ENCODE results near the gene RAPGEF2.

The RAPGEF2 gene

DNA sequence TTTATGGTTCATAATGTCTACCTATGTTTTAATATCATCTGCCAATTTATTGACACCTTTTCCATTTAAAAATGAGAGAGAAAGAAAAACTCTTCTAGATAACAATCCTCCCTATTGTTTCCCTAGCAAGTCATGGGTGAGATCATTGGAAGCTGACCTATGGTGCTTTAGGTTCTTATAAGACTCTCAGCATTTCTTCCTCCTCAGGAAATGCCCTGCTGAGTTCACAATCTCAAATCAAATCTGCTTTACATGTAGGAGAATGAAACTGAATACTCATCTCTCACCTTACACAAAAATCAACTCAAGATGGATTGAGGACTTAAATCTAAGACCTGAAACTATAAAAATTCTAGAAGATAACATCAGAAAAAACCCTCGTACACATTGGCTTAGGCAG, 267.4 kb downstream of the RAPGEF2 start (continued):
- TF ChIP-seq, protein P1, sequence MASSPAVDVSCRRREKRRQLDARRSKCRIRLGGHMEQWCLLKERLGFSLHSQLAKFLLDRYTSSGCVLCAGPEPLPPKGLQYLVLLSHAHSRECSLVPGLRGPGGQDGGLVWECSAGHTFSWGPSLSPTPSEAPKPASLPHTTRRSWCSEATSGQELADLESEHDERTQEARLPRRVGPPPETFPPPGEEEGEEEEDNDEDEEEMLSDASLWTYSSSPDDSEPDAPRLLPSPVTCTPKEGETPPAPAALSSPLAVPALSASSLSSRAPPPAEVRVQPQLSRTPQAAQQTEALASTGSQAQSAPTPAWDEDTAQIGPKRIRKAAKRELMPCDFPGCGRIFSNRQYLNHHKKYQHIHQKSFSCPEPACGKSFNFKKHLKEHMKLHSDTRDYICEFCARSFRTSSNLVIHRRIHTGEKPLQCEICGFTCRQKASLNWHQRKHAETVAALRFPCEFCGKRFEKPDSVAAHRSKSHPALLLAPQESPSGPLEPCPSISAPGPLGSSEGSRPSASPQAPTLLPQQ (tag by site-specific recombination; IDR thresholded peaks at IDR 0.05): no peak
- TF ChIP-seq OVOL3 (tag by site-specific recombination; IDR thresholded peaks at IDR 0.05): no peak

GRCh38 chr4:159374749-159375530, 272.1 kb downstream of the RAPGEF2 start:
- H3K36me3 ChIP-seq (ENCODE audit: control insufficient read depth in 2 of 2, insufficient read depth in 1 of 2, low read length in 2 of 2): no peaks in the 10 kb centered on the region
- TF ChIP-seq ZNF426 (tag by site-specific recombination; IDR thresholded peaks at IDR 0.05) (no peak), ZNF16 (tag by site-specific recombination; IDR thresholded peaks at IDR 0.05; ENCODE audit: low read depth) (no peak), ZNF629 (tag by site-specific recombination; IDR thresholded peaks at IDR 0.05) (no peak), ZFP41 (tag by site-specific recombination; IDR thresholded peaks at IDR 0.05; ENCODE audit: borderline replicate concordance) (no peak), YY1 (tag by site-specific recombination; IDR thresholded peaks at IDR 0.05) (no peak), ZNF449 (tag by site-specific recombination; IDR thresholded peaks at IDR 0.05) (no peak), REPIN1 (tag by site-specific recombination; IDR thresholded peaks at IDR 0.05; ENCODE audit: low read depth) (no peak), ZNF792 (tag by site-specific recombination; IDR thresholded peaks at IDR 0.05) (no peak), ZNF239 (tag by site-specific recombination; IDR thresholded peaks at IDR 0.05) (no peak), ZNF248 (tag by site-specific recombination; IDR thresholded peaks at IDR 0.05) (no peak), ZBTB20 (tag by site-specific recombination; IDR thresholded peaks at IDR 0.05) (no peak), ZNF121 (tag by site-specific recombination; IDR thresholded peaks at IDR 0.05) (no peak), HOXA7 (CRISPR knock-in tag; IDR thresholded peaks at IDR 0.05; ENCODE audit: borderline replicate concordance) (no peak)
- TF ChIP-seq, protein P2, sequence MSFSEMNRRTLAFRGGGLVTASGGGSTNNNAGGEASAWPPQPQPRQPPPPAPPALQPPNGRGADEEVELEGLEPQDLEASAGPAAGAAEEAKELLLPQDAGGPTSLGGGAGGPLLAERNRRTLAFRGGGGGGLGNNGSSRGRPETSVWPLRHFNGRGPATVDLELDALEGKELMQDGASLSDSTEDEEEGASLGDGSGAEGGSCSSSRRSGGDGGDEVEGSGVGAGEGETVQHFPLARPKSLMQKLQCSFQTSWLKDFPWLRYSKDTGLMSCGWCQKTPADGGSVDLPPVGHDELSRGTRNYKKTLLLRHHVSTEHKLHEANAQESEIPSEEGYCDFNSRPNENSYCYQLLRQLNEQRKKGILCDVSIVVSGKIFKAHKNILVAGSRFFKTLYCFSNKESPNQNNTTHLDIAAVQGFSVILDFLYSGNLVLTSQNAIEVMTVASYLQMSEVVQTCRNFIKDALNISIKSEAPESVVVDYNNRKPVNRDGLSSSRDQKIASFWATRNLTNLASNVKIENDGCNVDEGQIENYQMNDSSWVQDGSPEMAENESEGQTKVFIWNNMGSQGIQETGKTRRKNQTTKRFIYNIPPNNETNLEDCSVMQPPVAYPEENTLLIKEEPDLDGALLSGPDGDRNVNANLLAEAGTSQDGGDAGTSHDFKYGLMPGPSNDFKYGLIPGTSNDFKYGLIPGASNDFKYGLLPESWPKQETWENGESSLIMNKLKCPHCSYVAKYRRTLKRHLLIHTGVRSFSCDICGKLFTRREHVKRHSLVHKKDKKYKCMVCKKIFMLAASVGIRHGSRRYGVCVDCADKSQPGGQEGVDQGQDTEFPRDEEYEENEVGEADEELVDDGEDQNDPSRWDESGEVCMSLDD (tag by site-specific recombination; IDR thresholded peaks at IDR 0.05): no peak
- TF ChIP-seq, protein P3, sequence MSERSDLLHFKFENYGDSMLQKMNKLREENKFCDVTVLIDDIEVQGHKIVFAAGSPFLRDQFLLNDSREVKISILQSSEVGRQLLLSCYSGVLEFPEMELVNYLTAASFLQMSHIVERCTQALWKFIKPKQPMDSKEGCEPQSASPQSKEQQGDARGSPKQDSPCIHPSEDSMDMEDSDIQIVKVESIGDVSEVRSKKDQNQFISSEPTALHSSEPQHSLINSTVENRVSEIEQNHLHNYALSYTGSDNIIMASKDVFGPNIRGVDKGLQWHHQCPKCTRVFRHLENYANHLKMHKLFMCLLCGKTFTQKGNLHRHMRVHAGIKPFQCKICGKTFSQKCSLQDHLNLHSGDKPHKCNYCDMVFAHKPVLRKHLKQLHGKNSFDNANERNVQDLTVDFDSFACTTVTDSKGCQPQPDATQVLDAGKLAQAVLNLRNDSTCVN (tag by site-specific recombination; optimal IDR thresholded peaks at IDR 0.05): no peak
- ChIA-PET CTCF (no interaction called here), POLR2A (no interaction called here)
- H3K4me1 ChIP-seq (ENCODE audit: control insufficient read depth, insufficient read depth, low read length): no peaks in the 10 kb centered on the region
- H3K27ac ChIP-seq (ENCODE audit: extremely low read depth, low read depth, low read length): no peak overlapping the region
- H3K4me3 ChIP-seq (ENCODE audit: low read depth, low read length): no peak overlapping the region
- H3K9me3 ChIP-seq (ENCODE audit: control insufficient read depth, insufficient read depth, low read depth, low read length): no peaks in the 10 kb centered on the region

All from HEK293 (cell line).